ENCODE data around the gene CCDC197. TPM values are rescaled to one million over a fixed set of nuclear protein-coding genes. Genes with fewer than 3 reads are reported as not detected.

CCDC197 gene
- total RNA-seq, 2 experiments from 2014 or later, result not detected

- Mint-ChIP-seq H3K4me3 (peak overlapping the region; percentile 76), H3K36me3 (ENCODE audit: low read depth) (no peaks in the 10 kb centered on the region), H3K27ac (peak overlapping the region; percentile 91), H3K4me1 (ENCODE audit: low read depth) (peaks cover 96% of the 10 kb centered on the region), H3K9me3 (no peaks in the 10 kb centered on the region), H3K27me3 (no peaks in the 10 kb centered on the region)
- peak overlapping the region; percentile 24 for H3K4me3 ChIP-seq (ENCODE audit: low read length)
- DNase-seq (peak; percentile 77 to 98 (median 88)), ATAC-seq (ENCODE audit: poor library complexity) (peak; percentile 79)
- no peaks in the 10 kb centered on the region for H3K9me3 ChIP-seq (ENCODE audit: control insufficient read depth in 1 of 2, insufficient read depth in 1 of 2, low read length in 2 of 2)
- H3K36me3 ChIP-seq (ENCODE audit: insufficient read depth, low read length), result no peaks in the 10 kb centered on the region
- POLR2A ChIA-PET, result interaction anchor here (0.8 to 6.1 kb wide), 10 partner anchors 11 to 203 kb away, joined by 3 to 77 read pairs (median 5); partner anchors contain the start of genes ASB2, DDX24, IFI27L1 and OTUB2
- peak overlapping the region; percentile 42 to 71 for H3K27ac ChIP-seq (ENCODE audit: low read depth in 1 of 2, low read length in 2 of 2)
- no peaks in the 10 kb centered on the region for H3K27me3 ChIP-seq (ENCODE audit: control insufficient read depth in 1 of 2, insufficient read depth in 2 of 2, low read length in 2 of 2)
- intact Hi-C loops (cut with DNase I, micrococcal nuclease), result loop anchor here (1.0 to 5.0 kb wide), 3 partner anchors 11 to 213 kb away; partner anchors contain the start of genes ASB2 (in 1 of the 2) and PPP4R4 (in 1 of the 2)
- CTCF ChIA-PET, result interaction anchor here (0.6 to 3.6 kb wide), 4 partner anchors 11 to 177 kb away, joined by 3 to 31 read pairs (median 5); no protein-coding TSS in a partner anchor
- no peak for TF ChIP-seq CTCF (IDR thresholded peaks at IDR 0.05)
- peaks cover 100% of the 10 kb centered on the region for H3K4me1 ChIP-seq (ENCODE audit: insufficient read depth, low read length)
Observed at GRCh38 chr14:93959239-93960107, 37.6 kb upstream of the CCDC197 start.

GRCh38 chr14:93960108-93960475, 37.0 kb upstream of the CCDC197 start:
- H3K27ac ChIP-seq (ENCODE audit: low read depth in 1 of 2, low read length in 2 of 2), result peak overlapping the region; percentile 42 to 71
- Mint-ChIP-seq H3K4me1 (ENCODE audit: low read depth) (peaks cover 96% of the 10 kb centered on the region), H3K36me3 (ENCODE audit: low read depth) (no peaks in the 10 kb centered on the region), H3K9me3 (no peaks in the 10 kb centered on the region), H3K27ac (peak overlapping the region; percentile 91), H3K27me3 (no peaks in the 10 kb centered on the region), H3K4me3 (peak overlapping the region; percentile 76)
- ChIA-PET POLR2A (interaction anchor here (0.8 to 6.1 kb wide), 9 partner anchors 10 to 121 kb away, joined by 3 to 77 read pairs (median 6); partner anchors contain the start of genes ASB2, DDX24, IFI27L1 and OTUB2), CTCF (interaction anchor here (1.2 to 3.6 kb wide), 4 partner anchors 10 to 76 kb away, joined by 3 to 31 read pairs (median 8); no protein-coding TSS in a partner anchor)
- no peaks in the 10 kb centered on the region for H3K36me3 ChIP-seq (ENCODE audit: insufficient read depth, low read length)
- no peak overlapping the region for H3K4me3 ChIP-seq (ENCODE audit: low read length)
- no peaks in the 10 kb centered on the region for H3K27me3 ChIP-seq (ENCODE audit: control insufficient read depth in 1 of 2, insufficient read depth in 2 of 2, low read length in 2 of 2)
- H3K9me3 ChIP-seq (ENCODE audit: control insufficient read depth in 1 of 2, insufficient read depth in 1 of 2, low read length in 2 of 2), result no peaks in the 10 kb centered on the region
- H3K4me1 ChIP-seq (ENCODE audit: insufficient read depth, low read length), result peaks cover 96% of the 10 kb centered on the region
- peak in 2 of 14 experiments; percentile 43 to 51 for DNase-seq
- no peak for ATAC-seq (ENCODE audit: poor library complexity)
- intact Hi-C loops (cut with DNase I, micrococcal nuclease), result loop anchor here in 1 of 2 experiments (2.0 kb wide), 1 partner anchor 17 kb away; the partner anchor contains the start of gene ASB2
- no peak for TF ChIP-seq CTCF (IDR thresholded peaks at IDR 0.05)

GRCh38 chr14:93960774-93961438, 36.2 kb upstream of the CCDC197 start:
- Mint-ChIP-seq H3K9me3 (no peaks in the 10 kb centered on the region), H3K36me3 (ENCODE audit: low read depth) (no peaks in the 10 kb centered on the region), H3K27ac (peak overlapping the region; percentile 91), H3K27me3 (no peaks in the 10 kb centered on the region), H3K4me1 (ENCODE audit: low read depth) (peaks cover 89% of the 10 kb centered on the region), H3K4me3 (no peak overlapping the region)
- no peak for ATAC-seq (ENCODE audit: poor library complexity)
- TF ChIP-seq CTCF (IDR thresholded peaks at IDR 0.05), result no peak
- peak overlapping the region in 1 of 2 donors; percentile 1 for H3K27ac ChIP-seq (ENCODE audit: low read depth in 1 of 2, low read length in 2 of 2)
- CTCF ChIA-PET, result interaction anchor here (1.2 to 3.6 kb wide), 2 partner anchors 10 to 21 kb away, joined by 9 to 31 read pairs; no protein-coding TSS in a partner anchor
- intact Hi-C loops (cut with DNase I, micrococcal nuclease), result loop anchor here in 1 of 2 experiments (2.0 kb wide), 1 partner anchor 16 kb away; the partner anchor contains the start of gene ASB2
- peaks cover 90% of the 10 kb centered on the region for H3K4me1 ChIP-seq (ENCODE audit: insufficient read depth, low read length)
- no peaks in the 10 kb centered on the region for H3K27me3 ChIP-seq (ENCODE audit: control insufficient read depth in 1 of 2, insufficient read depth in 2 of 2, low read length in 2 of 2)
- H3K4me3 ChIP-seq (ENCODE audit: low read length), result no peak overlapping the region
- H3K36me3 ChIP-seq (ENCODE audit: insufficient read depth, low read length), result no peaks in the 10 kb centered on the region
- H3K9me3 ChIP-seq (ENCODE audit: control insufficient read depth in 1 of 2, insufficient read depth in 1 of 2, low read length in 2 of 2), result no peaks in the 10 kb centered on the region
- POLR2A ChIA-PET, result interaction anchor here (1.4 to 6.1 kb wide), 5 partner anchors 10 to 120 kb away, joined by 4 to 77 read pairs (median 18); partner anchors contain the start of genes DDX24 and IFI27L1
- DNase-seq, result no peak

All from CD4-positive, alpha-beta T cell (primary cell).